Retina (tissue), 1 donor: Measurements from ENCODE around the gene PRR5.
A peak's percentile ranks its signal among the peaks of the same experiment; 100 is the strongest.

Experiments
- DNase-seq: peaks from one replicate; pipeline ENCODE4 v3.0.0-alpha.2; 2016

Gene PRR5

GRCh38 chr22:44759430-44760310, 57.7 kb downstream of the PRR5 start:
- no peak for DNase-seq

- DNase-seq: no peak
Measured at GRCh38 chr22:44760476-44760875, 58.5 kb downstream of the PRR5 start.

GRCh38 chr22:44761025-44761424, 59.0 kb downstream of the PRR5 start:
- DNase-seq: no peak

GRCh38 chr22:44764373-44764772, 62.4 kb downstream of the PRR5 start:
- DNase-seq: no peak

- no peak for DNase-seq
Measured at GRCh38 chr22:44764974-44765373, 63.0 kb downstream of the PRR5 start.

GRCh38 chr22:44765571-44766285, 63.7 kb downstream of the PRR5 start:
- no peak for DNase-seq

- DNase-seq: no peak
Measured at GRCh38 chr22:44773082-44773481, 71.1 kb downstream of the PRR5 start.

GRCh38 chr22:44775862-44776261, 73.9 kb downstream of the PRR5 start:
- DNase-seq: no peak

GRCh38 chr22:44776605-44777363, 74.8 kb downstream of the PRR5 start:
- DNase-seq: peak; percentile 25

GRCh38 chr22:44777364-44777755, 75.4 kb downstream of the PRR5 start:
- no peak for DNase-seq

- DNase-seq: no peak
Measured at GRCh38 chr22:44780876-44781449, 79.0 kb downstream of the PRR5 start.

GRCh38 chr22:44782363-44782963, 80.5 kb downstream of the PRR5 start:
- no peak for DNase-seq

- DNase-seq: no peak
Measured at GRCh38 chr22:44783091-44783490, 81.1 kb downstream of the PRR5 start.

GRCh38 chr22:44783581-44783980, 81.6 kb downstream of the PRR5 start:
- no peak for DNase-seq

- DNase-seq: no peak
Measured at GRCh38 chr22:44786136-44786535, 84.1 kb downstream of the PRR5 start.

- no peak for DNase-seq
Measured at GRCh38 chr22:44786610-44787009, 84.6 kb downstream of the PRR5 start.
